Measurements from ENCODE around the gene CEP170. TPM values are rescaled to one million over a fixed set of nuclear protein-coding genes. Genes with fewer than 3 reads are reported as not detected.

CEP170 gene
- polyA plus RNA-seq, 1 donor (not counting 4 experiments of a cell fraction or from before 2014, with no cell fraction given): 40.5 TPM

- peak overlapping the region in 2 of 3 experiments; percentile 25 to 34 for H3K4me3 ChIP-seq (ENCODE audit: control insufficient read depth in 2 of 3, extremely low read depth in 1 of 3, insufficient read depth in 2 of 3, low read depth in 1 of 3, low read length in 3 of 3)
- peaks cover 34% of the 10 kb centered on the region for H3K4me1 ChIP-seq (ENCODE audit: control insufficient read depth, extremely low read depth, insufficient read depth, low read length)
- FAIRE-seq (no peak), DNase-seq (ENCODE audit: low read depth, low spot score) (no peak)
- H4K20me1 ChIP-seq (ENCODE audit: control insufficient read depth, extremely low read depth, insufficient read depth, low read length): no peaks in the 10 kb centered on the region
- peak overlapping the region; percentile 70 for H3K4me2 ChIP-seq (ENCODE audit: control insufficient read depth, extremely low read depth, insufficient read depth, low read depth, low read length)
- H3K36me3 ChIP-seq (ENCODE audit: control insufficient read depth in 2 of 2, extremely low read depth in 1 of 2, insufficient read depth in 2 of 2, low read length in 2 of 2): peaks cover 2 to 3% of the 10 kb centered on the region in 2 experiments
- no peaks in the 10 kb centered on the region for H3K9me3 ChIP-seq (ENCODE audit: control insufficient read depth, low read depth, low read length)
- dilution Hi-C loops (cut with MboI; ENCODE audit: extremely low pct_ligation_motif_present, low sequenced_read_pairs): no loop called here
- H3K79me2 ChIP-seq (ENCODE audit: control insufficient read depth, insufficient read depth, low read length): peaks cover 76% of the 10 kb centered on the region
- H3K9me1 ChIP-seq (ENCODE audit: control insufficient read depth, extremely low read depth, insufficient read depth, low read length): no peaks in the 10 kb centered on the region
- H3K27ac ChIP-seq (ENCODE audit: control insufficient read depth, insufficient read depth, low read length): peak overlapping the region; percentile 52
- H3K9ac ChIP-seq (ENCODE audit: control insufficient read depth, extremely low read depth, insufficient read depth, low read length): no peak overlapping the region
- no peak overlapping the region for H2AFZ ChIP-seq (ENCODE audit: control insufficient read depth, low read length)
- TF ChIP-seq, protein P1, sequence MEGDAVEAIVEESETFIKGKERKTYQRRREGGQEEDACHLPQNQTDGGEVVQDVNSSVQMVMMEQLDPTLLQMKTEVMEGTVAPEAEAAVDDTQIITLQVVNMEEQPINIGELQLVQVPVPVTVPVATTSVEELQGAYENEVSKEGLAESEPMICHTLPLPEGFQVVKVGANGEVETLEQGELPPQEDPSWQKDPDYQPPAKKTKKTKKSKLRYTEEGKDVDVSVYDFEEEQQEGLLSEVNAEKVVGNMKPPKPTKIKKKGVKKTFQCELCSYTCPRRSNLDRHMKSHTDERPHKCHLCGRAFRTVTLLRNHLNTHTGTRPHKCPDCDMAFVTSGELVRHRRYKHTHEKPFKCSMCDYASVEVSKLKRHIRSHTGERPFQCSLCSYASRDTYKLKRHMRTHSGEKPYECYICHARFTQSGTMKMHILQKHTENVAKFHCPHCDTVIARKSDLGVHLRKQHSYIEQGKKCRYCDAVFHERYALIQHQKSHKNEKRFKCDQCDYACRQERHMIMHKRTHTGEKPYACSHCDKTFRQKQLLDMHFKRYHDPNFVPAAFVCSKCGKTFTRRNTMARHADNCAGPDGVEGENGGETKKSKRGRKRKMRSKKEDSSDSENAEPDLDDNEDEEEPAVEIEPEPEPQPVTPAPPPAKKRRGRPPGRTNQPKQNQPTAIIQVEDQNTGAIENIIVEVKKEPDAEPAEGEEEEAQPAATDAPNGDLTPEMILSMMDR (optimal IDR thresholded peaks at IDR 0.05 in 1 of 3, IDR thresholded peaks at IDR 0.05 in 1 of 3, conservative IDR thresholded peaks at IDR 0.05 in 1 of 3; ENCODE audit: extremely low read depth in 1 of 3, insufficient read depth in 2 of 3, low read length in 3 of 3): no peak
- H3K27me3 ChIP-seq (ENCODE audit: control insufficient read depth, extremely low read depth, insufficient read depth, low read length): no peaks in the 10 kb centered on the region
Observed at GRCh38 chr1:243260221-243260880, 5.3 kb upstream of the CEP170 start.

DNA sequence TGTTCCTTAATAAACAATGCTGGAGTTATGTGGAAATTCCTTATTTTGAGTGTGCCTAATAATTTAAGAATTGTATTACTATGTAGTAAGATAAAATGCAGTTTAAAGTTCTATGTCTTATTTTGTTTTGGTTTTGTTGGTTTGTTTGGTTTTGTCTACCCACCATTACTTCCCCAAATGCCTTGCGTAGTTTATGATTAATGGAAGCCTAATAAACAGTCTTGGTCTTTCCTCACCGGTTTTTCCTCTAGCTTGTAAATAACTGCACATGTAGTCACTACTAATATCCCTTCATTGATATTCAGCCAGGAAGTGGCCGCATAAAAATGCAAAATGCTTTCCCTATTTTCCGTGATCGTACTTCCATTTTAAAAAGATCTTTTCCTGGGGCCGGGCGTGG lies 3.6 kb upstream of the CEP170 start:
- dilution Hi-C loops (cut with MboI; ENCODE audit: extremely low pct_ligation_motif_present, low sequenced_read_pairs): no loop called here
- no peak overlapping the region for H3K27ac ChIP-seq (ENCODE audit: control insufficient read depth, insufficient read depth, low read length)
- H3K4me3 ChIP-seq (ENCODE audit: control insufficient read depth in 2 of 3, extremely low read depth in 1 of 3, insufficient read depth in 2 of 3, low read depth in 1 of 3, low read length in 3 of 3): no peak overlapping the region
- no peak for TF ChIP-seq EZH2 (IDR thresholded peaks at IDR 0.05; ENCODE audit: low read length)
- TF ChIP-seq, protein P1 (optimal IDR thresholded peaks at IDR 0.05 in 1 of 3, IDR thresholded peaks at IDR 0.05 in 1 of 3, conservative IDR thresholded peaks at IDR 0.05 in 1 of 3; ENCODE audit: extremely low read depth in 1 of 3, insufficient read depth in 2 of 3, low read length in 3 of 3): no peak
- FAIRE-seq: no peak
- peaks cover 22% of the 10 kb centered on the region for H3K4me1 ChIP-seq (ENCODE audit: control insufficient read depth, extremely low read depth, insufficient read depth, low read length)
- H3K9me3 ChIP-seq (ENCODE audit: control insufficient read depth, low read depth, low read length): no peaks in the 10 kb centered on the region
- H3K4me2 ChIP-seq (ENCODE audit: control insufficient read depth, extremely low read depth, insufficient read depth, low read depth, low read length): no peak overlapping the region
- H3K36me3 ChIP-seq (ENCODE audit: control insufficient read depth in 2 of 2, extremely low read depth in 1 of 2, insufficient read depth in 2 of 2, low read length in 2 of 2): peaks cover 2 to 3% of the 10 kb centered on the region in 2 experiments
- no peaks in the 10 kb centered on the region for H3K27me3 ChIP-seq (ENCODE audit: control insufficient read depth, extremely low read depth, insufficient read depth, low read length)
- no peaks in the 10 kb centered on the region for H4K20me1 ChIP-seq (ENCODE audit: control insufficient read depth, extremely low read depth, insufficient read depth, low read length)
- H3K9ac ChIP-seq (ENCODE audit: control insufficient read depth, extremely low read depth, insufficient read depth, low read length): no peak overlapping the region
- peaks cover 76% of the 10 kb centered on the region for H3K79me2 ChIP-seq (ENCODE audit: control insufficient read depth, insufficient read depth, low read length)
- DNase-seq (ENCODE audit: low read depth, low spot score): no peak
- no peaks in the 10 kb centered on the region for H3K9me1 ChIP-seq (ENCODE audit: control insufficient read depth, extremely low read depth, insufficient read depth, low read length)
- H2AFZ ChIP-seq (ENCODE audit: control insufficient read depth, low read length): no peak overlapping the region

Data from keratinocyte (primary cell).